ENCODE results near the gene TMEM200B.

- TF ChIP-seq CREB1 (IDR thresholded peaks at IDR 0.05; ENCODE audit: low read depth) (no peak), EP300 (IDR thresholded peaks at IDR 0.05; ENCODE audit: borderline replicate concordance) (no peak), TAF1 (IDR thresholded peaks at IDR 0.05; ENCODE audit: low read depth) (no peak), CEBPB (IDR thresholded peaks at IDR 0.05) (no peak)
Observed at GRCh38 chr1:29105822-29106221, 17.9 kb downstream of the TMEM200B start.

Data from Ishikawa (cell line).